ENCODE measurements around the gene DMWD.
"Not testable (repeated sequence)": the region's sequence is repeated elsewhere in the genome, so short reads cannot be mapped to it uniquely, and the experiment has no call there.

The DMWD gene

GRCh38 chr19:45769821-45770191, 22.8 kb downstream of the DMWD start:
- peak in 3 of 4 experiments; percentile 43 to 67 (median 63) for DNase-seq

GRCh38 chr19:45768984-45769782, 23.5 kb downstream of the DMWD start, which contains the start of gene SIX5:
SIX5 (minus strand) TSS chr19:45769252; CDS start chr19:45768844, 408 bp downstream.
- DNase-seq = peak; percentile 82 to 91 (median 86)

- peak in 1 of 4 experiments; percentile 22 for DNase-seq
These were observed 24.0 kb downstream of the DMWD start for GRCh38 chr19:45768655-45768983.

- no peak for DNase-seq
These were observed 24.6 kb downstream of the DMWD start for GRCh38 chr19:45767881-45768654.

GRCh38 chr19:45767410-45767880, 25.2 kb downstream of the DMWD start:
- no peak for DNase-seq

- DNase-seq = no peak
These were observed 25.7 kb downstream of the DMWD start for GRCh38 chr19:45766869-45767346.

- DNase-seq = no peak
These were observed 26.3 kb downstream of the DMWD start for GRCh38 chr19:45766296-45766868.

GRCh38 chr19:45765702-45766295, 26.8 kb downstream of the DMWD start:
- DNase-seq = no peak

- no peak for DNase-seq
These were observed 27.5 kb downstream of the DMWD start for GRCh38 chr19:45764945-45765701.

- DNase-seq = no peak
These were observed 28.2 kb downstream of the DMWD start for GRCh38 chr19:45764475-45764874.

GRCh38 chr19:45763691-45764294, 28.9 kb downstream of the DMWD start:
- DNase-seq = no peak

GRCh38 chr19:45762870-45763631, 29.6 kb downstream of the DMWD start:
- no peak for DNase-seq

GRCh38 chr19:45761714-45762113, 30.9 kb downstream of the DMWD start:
- no peak for DNase-seq

- DNase-seq = no peak
These were observed 33.7 kb downstream of the DMWD start for GRCh38 chr19:45758921-45759320.

- DNase-seq = no peak
These were observed 35.0 kb downstream of the DMWD start for GRCh38 chr19:45757695-45758094.

GRCh38 chr19:45754323-45754722, 38.3 kb downstream of the DMWD start:
- DNase-seq = no peak

- no peak for DNase-seq
These were observed 39.1 kb downstream of the DMWD start for GRCh38 chr19:45753548-45753947.

GRCh38 chr19:45752639-45753038, 40.0 kb downstream of the DMWD start:
- no peak for DNase-seq

GRCh38 chr19:45751483-45751882, 41.2 kb downstream of the DMWD start:
- not testable (repeated sequence) for DNase-seq

GRCh38 chr19:45747513-45747912, 45.1 kb downstream of the DMWD start:
- no peak for DNase-seq

- no peak for DNase-seq
These were observed 45.8 kb downstream of the DMWD start for GRCh38 chr19:45746866-45747265.

Data from activated naive CD4-positive, alpha-beta T cell (primary cell).